Dedifferentiated amniotic fluid mesenchymal stem cell (primary cell): ENCODE measurements around the gene ELL.

Experiments
- DNase-seq: peaks from one replicate; pipeline ENCODE4 v3.0.0-alpha.2; 2016; ENCODE audit errors: extremely low spot score

Gene ELL

DNA sequence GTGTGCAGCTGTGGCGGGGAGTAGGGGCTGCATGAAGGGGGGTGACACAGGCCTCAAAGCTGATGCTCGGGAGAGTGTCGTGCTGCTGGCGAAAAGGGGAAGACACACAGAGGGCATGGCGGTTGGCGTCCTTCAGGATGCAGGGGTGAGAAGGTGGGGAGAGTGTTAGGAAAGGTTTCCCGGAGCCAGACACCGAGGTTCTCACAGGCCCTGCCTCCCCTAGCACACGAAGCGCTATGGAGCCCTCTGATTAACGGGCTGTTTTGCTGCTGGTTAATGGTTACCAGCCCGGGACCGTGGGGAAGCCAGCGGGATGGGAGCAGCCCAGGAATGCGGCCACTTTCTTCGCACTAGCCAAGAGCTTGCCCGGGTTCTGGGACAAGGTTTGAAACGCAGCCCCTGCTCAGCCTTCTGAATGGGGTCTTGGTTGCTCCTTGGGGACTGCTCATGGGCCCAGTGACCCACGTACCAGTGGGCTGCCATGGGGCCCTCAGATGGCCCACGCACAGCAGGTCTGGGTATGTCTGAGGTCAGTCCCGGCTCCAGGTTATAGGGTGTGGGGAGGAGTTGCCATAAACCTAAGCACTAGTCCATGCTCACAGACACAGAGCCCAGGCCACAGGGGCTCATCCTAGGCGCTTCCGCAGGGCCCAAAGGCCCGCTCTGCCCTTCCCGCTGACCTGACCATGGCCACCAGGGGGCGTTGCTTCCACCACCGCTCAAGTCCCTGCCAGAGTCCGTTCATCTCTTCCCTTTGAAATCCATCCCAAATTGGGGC lies 52.6 kb downstream of the ELL start:
- DNase-seq, result peak; percentile 37

DNA sequence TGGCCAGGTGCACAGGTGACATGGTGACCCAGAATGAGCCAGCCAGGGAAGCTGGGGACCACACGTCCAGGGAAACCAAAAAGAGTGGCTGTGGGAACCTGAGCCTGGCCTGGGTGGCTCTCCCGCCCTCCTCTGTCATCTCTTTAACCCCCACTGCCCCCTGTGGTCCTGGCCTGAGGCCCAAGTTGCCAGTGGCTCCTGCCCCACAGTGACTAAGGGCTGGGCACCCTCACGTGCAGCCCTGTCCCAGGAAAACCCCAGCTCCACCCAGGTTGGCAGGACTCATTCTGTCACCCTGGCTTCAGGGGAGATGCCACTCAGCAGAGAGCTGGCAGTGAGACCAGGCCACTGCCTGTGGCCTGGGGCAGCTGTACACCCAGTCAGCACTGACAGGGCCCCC lies 53.4 kb downstream of the ELL start:
- DNase-seq, result no peak

GRCh38 chr19:18467978-18468377 lies 53.9 kb downstream of the ELL start:
- no peak for DNase-seq

GRCh38 chr19:18466354-18466753 lies 55.5 kb downstream of the ELL start:
- no peak for DNase-seq

GRCh38 chr19:18465964-18466339 lies 55.9 kb downstream of the ELL start:
- DNase-seq, result no peak

GRCh38 chr19:18465214-18465963 lies 56.5 kb downstream of the ELL start:
- DNase-seq, result no peak

DNA sequence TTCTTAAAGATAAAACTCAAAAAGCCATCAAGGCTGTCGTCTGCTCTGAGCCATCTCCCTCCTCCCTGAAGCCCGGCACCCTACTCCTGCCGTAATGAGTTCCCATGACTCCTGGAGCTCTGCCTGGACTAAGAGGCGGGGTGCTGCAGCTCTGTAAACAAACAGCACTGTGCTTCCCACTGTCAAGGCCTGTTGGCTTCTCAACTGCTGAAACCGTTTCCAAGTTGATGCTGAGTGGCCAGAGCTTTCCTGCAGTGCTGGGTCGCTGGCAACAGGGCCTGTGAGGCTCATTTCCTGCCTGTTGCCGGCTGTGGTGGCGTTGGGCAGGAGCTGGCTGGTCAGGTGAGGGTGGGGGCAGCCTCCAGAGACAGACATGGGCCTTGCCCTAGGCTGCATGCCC lies 57.2 kb downstream of the ELL start:
- DNase-seq, result peak; percentile 84

GRCh38 chr19:18461471-18461870 lies 60.4 kb downstream of the ELL start:
- DNase-seq, result no peak

DNA sequence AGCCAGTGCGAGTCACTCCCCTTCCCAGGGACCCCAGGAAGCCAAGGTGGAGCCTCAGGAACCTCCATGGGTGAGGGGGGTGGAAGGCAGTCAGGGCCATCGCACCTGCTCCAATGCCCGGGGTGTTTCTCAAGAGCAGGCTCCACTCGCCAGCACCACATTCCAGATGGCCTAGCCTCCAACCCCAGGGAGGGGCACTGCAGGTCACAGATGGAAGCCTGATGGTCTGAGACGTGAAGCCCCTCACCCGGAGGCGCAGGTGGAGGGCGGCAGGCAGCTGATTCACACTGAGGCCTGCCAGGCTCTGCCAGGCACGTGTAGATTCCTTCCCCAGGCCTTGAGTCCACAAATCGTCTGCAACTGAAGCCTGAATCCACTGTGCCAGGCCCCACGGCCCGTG lies 61.0 kb downstream of the ELL start:
- no peak for DNase-seq

- no peak for DNase-seq
These were observed 64.2 kb downstream of the ELL start for GRCh38 chr19:18457483-18458331.

DNA sequence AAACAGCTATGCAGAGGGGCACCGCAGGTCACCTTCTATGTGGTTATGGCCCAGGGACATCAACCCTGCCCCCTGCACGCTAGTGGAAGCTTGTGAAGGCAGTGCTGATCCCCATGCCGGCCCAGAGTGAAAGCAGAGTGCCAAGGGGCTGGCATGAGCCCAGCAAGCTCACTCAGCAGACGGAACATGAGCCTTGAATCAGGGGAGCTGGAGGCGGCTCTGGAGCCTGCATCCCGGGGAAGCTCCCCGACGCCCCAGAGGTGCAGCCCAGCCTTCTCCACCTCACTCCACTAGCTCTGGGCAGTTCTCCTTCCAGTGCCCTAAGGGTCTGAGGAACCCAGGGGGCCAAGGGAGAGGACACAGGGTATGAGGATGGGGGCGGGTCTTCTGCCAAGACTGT lies 64.9 kb downstream of the ELL start:
- DNase-seq, result no peak

DNA sequence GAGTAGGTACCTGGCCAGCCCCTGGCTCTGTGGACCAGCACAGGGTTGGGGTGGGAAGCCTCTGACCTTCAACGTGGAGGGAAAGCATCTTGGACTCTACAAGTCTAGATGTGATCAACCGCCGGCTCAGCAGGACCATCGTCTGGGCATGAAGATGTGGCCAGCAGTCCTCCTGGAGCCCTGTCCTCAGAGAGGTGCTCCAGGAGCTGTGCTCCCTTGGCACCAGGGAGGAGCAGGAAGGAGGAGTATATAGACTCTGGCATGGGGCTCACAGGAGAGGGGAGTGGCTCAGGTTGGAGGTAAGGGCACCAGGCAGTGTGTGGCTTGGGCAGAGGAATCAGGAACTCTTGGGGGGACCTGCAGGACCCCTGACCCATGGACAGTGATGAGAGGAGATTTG lies 65.6 kb downstream of the ELL start:
- DNase-seq, result no peak

DNA sequence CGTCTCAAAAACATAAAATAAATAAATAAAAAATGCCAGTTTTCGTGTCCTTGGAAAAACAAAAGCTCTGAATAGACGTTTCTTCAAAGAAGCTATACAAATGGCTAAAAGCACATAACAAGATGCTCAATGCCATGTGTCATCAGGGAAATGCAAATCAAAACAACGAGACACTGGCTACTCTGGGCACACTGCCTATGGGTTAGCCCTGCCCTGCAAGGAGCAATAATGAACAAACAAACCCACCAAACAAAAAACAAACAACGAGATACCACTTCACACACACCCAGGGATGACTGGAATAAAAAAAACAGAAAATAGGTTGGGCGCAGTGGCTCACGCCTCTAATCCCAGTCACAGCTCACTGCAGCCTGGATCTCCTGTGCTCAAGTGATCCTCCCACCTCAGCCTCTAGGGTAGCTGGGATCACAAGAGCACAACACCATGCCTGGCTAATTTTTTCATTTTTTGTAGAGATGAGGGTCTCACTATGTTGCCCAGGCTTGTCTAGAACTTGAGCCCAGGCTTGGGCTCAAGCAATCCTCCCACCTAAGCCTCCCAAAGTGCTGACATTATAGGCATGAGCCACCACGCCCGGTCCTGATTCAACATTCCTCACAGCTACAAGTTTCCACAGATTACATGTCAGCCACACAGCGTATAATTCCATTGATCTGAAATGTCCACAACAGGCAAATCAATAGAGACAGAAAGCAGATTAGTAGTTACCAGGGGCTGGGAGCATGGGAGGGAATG lies 68.4 kb downstream of the ELL start:
- DNase-seq, result no peak

DNA sequence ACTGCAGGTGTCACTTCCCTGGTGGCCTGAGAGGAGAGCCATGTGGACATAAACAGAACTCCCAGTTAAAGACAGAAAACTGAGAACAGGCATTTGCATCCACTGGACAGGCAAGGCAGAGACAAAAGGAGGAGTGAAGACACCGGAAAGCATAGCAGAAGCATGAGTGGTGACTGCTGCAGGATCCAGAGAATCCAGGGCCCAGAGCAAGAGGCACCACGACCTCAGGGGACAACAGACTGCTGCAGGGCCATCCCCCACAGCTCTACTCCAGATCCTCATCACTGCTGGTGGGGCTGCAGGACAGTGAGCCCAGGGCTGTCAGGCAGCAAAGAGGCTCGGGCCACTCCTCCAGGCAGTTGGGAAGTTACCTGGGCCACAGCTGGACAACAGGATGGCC lies 69.5 kb downstream of the ELL start:
- DNase-seq, result no peak

- DNase-seq, result peak; percentile 43
These were observed 70.7 kb downstream of the ELL start for GRCh38 chr19:18450931-18451836.

DNA sequence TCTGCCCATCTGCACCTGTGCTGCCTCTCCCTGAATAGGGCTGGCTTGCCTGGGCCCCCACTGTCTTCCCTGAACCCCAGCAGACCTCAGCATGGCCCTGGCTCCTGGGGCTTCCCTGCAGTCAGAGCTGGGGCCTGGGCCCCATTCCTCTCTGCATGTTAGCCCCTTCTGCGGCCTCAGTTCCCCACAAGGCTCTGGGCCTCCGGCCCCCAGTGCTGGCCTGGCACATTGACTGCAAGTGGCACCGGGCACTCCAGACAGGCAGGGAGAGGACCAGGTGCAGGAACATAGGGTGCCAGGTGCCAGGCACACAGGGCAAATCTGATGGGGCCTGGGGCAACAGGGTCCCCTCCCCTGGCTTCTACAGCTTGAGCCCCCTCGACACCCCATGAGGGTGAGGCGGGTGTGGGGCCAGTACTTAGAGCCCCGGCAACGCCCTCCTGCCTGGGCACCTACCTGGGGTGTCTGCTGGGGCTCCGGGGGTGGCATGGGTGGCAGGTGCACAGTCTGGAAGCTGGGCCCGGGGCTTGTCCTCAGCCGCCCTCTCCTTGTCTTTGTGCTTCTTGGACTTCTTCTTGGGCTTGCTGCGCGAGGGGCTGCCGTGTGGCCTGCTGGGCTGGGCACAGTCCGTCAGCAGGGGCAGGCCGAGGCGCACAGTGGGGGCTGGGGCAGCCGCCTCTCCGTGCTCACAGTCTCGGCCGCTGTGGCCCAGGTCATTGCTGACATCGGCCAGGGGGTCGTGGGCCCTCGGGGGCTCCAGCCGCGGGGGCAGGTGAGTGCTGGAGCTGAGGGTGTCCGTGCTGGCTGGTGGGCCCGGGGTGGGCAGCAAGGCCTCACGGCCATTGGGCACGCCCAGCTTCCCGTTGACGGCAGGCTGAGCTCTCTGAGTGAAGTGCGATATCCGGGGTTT lies 71.6 kb downstream of the ELL start:
- no peak for DNase-seq

- DNase-seq, result no peak
These were observed 72.3 kb downstream of the ELL start for GRCh38 chr19:18449552-18449951.

DNA sequence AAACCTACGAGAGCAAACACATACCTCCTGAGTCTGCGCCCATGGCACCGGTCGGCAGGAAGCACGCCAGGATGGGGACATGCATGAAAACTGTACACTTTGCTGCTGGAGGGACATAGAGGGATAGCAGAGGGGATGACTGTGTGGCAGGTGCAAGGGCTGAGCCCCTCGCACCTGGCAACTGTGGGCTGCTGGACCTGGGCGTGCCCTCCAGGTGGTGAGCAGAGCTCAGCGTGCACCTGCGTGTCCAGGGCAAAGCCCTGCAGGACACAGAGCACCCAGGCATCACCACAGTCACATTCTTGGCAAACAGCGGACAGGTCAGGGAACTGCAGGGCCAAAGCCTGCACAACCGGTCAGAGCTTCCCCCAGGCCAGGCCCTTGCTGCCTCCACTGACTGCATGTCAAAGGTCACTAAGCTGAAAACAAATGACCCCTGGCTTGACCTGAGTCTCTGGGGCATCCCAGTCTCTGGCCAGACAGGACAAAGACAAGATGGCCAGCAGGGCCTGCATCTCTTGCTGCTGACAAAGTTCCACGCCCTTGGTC lies 75.0 kb downstream of the ELL start:
- no peak for DNase-seq

DNA sequence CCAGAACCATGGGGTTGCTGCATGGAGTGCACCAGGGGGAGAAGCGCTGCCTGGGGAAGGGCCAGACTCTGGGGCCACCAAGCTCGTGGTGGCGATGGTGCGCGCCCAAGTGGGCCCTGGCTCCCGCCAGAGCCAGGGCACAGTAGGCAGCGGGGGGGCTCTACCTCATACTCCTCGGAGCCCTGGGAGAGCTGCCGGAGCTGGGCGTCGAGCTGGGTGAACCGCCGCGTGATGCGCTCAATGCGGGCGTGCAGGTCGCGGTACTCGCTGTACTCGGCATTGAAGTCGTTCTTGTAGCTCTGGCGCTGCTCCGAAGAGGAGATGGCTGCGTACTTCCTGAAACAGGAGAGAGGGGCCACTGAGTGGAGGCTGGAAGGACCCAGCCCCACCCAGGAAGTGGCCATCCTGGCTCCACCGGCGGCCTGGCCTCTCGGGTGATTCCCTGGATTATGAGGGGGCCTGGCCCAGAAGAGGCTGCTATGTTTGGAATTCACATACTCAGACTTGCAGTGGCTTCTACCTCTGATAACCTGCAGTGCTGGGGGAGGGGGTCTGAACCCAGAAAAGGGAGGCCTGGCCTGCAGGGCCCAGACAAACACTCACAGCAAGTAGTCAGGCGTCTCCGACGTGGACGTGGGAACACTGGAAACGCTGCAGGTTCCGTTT lies 75.6 kb downstream of the ELL start:
- no peak for DNase-seq
